Astrocyte of the hippocampus (primary cell): ENCODE results near the gene EHBP1.
"Not testable (repeated sequence)": the region's sequence is repeated elsewhere in the genome, so short reads cannot be mapped to it uniquely, and the experiment has no call there.

Experiments used
- DNase-seq: peaks from one replicate; pipeline ENCODE4 v3.0.0; 2011; ENCODE audit warnings: low read depth, low spot score

Gene EHBP1

DNA sequence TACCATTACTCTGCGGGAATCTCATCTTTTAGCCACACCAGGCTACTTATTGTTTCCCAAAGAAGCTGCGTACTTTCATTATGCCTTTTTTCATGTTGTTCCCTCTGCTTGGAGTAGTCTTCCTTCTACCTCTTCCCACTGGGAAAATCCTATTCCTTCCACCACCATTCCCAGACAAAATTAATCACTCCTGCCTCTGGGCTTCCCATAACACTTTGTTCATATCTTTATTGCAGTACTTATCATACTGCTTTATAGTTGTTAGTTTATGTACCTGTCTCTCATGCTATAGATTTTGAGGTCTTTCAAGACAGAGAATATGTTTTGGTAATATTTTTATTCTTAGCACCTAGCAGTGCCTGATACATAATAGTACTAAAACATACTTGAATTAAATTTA is 361.3 kb downstream of the EHBP1 start:
- DNase-seq = no peak

DNA sequence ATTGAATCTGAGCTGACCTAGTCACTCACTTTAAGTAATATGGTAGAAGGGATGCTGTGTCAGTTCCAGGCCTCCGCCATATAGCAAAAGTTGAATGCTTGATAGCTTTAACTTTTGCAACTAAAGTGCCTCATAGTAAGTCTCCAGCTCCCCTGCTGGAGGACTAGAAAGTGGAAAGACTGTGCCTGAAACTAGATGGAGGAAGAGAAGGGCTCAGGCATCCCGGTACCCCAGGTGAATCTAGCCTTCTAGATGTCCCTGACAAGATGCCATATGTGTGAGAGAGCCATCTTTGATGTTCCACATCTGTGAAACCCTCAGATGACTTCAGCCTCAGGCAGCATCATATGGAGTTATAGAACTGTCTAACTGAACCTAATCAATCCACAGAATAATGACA is 366.2 kb downstream of the EHBP1 start:
- no peak for DNase-seq

DNA sequence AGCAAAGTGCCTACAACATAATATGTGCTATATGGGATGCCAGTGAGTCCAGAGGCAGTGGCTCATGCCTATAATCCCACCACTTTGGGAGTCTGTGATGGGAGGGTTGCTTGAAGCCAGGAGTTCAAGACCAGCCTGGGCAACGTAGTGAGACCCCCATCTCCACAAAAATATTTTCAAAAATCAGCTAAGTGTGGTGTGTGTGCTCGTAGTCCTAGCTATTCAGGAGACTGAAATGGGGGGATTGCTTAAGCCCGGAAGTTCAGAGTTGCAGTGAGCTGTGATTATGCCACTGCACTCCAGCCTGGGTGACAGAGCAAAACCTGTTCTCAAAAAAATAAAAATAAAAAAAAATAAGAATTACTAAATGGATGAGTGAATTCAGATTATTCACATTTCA is 368.5 kb downstream of the EHBP1 start:
- no peak for DNase-seq

DNA sequence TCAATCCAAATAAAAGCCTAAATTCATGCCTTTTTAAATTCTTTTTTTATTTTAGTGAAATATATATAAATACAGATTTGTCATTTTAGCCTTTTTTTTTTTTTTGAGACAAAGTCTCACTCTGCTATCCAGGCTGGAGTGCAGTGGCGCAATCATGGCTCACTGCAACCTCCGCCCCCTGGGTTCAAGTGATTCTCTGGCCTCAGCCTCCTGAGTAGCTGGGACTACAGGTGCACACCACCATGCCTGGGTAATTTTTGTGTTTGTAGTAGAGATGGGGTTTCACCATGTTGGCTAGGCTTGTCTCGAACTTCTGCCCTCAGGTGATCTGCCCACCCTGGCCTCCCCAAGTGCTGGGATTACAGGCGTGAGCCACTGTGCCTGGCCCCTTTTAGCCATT is 368.9 kb downstream of the EHBP1 start:
- DNase-seq = not testable (repeated sequence)

DNA sequence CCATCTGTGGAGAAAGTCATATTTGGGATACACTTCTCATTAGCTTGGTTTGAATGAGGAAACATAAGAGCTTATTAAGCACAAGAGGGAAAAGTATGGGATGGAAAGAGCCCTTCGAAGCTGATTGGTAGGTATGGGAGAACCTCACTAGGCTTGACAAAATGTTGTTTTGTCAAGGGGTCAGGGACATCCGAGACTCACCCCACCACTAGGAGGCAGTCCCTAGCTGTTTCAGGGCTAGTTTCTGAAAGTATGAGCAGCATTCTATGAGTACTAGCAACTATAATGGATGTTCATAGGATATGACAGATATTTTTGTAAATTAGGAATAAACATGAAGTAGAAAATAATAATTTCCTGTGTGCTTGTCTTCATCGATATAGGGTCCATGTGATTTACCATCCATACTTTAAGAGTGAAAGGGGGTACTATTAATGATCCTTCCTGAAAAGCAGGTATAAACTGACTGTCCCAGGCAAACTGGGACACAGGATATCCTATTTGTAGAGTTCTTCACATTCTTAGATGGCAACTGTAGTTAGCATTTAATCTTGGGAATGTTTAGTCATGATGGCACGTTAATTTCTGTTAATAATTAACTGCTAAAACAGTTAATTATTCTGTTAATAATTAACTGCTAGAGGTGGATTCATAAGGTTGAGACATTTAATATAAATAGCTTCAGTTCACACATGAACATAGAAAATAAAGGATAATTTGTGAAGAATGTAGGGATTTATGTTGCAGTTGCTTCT is 373.5 kb downstream of the EHBP1 start:
- DNase-seq = no peak

DNA sequence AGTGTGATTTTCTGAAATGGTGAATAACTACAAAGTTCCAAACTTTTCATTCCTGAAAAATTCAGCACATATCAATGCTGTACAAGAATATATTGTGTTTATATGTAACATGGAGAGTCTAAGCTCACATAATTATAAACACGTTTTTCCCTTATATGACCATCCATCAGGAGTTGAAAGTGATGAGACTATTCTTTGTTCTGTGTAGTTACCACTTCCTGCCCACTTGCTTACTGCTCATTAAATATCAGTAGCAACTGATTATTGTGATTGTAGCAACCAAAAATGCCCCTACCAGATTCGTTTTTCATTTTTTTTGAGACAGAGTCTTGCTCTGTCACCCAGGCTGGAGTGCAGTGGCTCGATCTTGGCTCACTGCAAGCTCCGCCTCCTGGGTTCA is 375.9 kb downstream of the EHBP1 start:
- DNase-seq = no peak

DNA sequence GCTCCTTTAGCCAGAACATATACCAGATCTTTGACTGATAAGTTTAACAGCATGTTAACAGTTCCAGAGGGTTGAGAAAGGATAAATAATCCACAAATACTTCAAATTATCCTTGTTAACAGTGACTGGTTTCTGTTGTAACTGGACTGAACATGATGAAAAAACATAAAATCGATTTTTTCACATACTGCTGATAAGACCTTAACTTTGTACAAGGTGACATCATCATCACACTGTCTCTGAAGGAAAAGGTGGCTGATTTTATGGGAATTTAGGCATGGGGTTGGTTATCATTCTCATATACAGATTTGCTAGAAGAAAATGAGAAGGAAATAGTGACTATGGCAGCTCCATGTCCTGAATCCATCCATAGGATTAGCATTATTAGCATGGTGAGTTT is 381.2 kb downstream of the EHBP1 start:
- DNase-seq = no peak

DNA sequence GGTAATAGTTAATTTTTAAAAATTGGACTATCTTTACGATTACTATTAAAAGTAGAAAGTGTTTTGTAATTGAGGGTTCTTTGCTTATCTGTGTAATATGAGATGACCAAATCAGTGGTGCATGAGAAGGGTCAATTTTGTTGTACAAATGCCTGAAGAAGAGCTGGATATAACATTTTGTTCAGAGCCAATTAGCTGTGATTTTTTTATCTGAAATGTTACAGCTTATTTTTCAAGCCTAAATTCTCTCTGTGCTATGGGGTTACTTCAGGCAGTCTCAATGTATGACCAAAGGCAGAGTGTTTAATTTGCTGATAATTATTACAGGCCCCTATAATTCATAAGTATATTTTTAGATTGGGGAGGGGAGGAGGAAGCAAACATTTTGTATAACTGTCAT is 386.9 kb downstream of the EHBP1 start:
- no peak for DNase-seq

DNA sequence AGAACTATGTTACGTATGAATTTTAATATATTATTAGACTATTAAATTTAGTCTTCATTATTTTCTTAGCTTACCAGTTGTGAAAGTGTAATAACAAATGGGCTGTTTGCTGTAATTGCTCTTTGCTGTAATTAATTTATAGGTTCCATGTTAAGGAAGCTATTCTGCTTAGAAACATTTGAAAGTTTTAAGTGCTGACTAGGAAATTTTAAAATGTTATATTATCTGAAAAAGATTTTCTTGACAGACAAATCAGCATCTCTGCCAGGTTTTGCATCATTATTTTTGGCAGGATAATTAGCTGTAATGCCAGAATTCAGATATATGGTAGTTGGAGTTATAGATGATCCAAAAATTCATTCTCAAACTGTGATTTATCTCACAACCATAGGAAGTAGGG is 387.3 kb downstream of the EHBP1 start:
- no peak for DNase-seq

DNA sequence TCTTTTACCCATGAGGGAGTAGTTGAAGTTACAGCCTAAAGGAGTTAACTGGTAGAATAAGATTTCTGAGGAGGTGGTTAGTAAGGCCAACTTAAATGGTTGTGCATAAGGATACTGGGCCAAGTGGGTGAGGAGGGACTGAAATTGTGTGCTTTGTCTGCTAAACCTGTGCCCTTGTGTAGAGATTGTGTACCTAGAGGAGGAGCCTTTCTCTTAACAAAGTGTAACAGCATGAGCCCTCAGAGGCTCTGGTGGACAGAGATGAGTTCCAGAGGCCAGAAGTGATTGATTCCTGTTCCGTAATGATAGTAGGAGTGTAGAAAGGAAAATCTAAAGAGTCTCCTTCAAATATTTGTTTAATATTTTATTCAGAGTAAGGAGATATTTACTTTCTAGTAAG is 388.0 kb downstream of the EHBP1 start:
- no peak for DNase-seq
